ENCODE measurements around the gene PEAK1.
"Not testable (repeated sequence)": the region's sequence is repeated elsewhere in the genome, so short reads cannot be mapped to it uniquely, and the experiment has no call there.

Gene PEAK1

GRCh38 chr15:77184352-77184751 lies 235.6 kb downstream of the PEAK1 start:
- not testable (repeated sequence) for H3K56ac ChIP-seq (ENCODE audit: low read length); H3K9ac ChIP-seq (ENCODE audit: low read length); H3K27me3 ChIP-seq (ENCODE audit: insufficient read depth, low read length, poor library complexity); DNase-seq; H2BK120ac ChIP-seq (ENCODE audit: low read depth, low read length); H3K4ac ChIP-seq (ENCODE audit: low read depth, low read length); H2BK5ac ChIP-seq (ENCODE audit: low read length); H4K5ac ChIP-seq (ENCODE audit: low read length); H2AK5ac ChIP-seq (ENCODE audit: low read length); H3K79me2 ChIP-seq (ENCODE audit: control insufficient read depth, insufficient read depth, low read length); H3K36me3 ChIP-seq (ENCODE audit: control insufficient read depth, insufficient read depth, low read length); H3K4me2 ChIP-seq (ENCODE audit: low read length); H3K4me1 ChIP-seq (ENCODE audit: control insufficient read depth, low read depth, low read length); H3K4me3 ChIP-seq (ENCODE audit: low read length); H2BK15ac ChIP-seq (replicated peaks; ENCODE audit: low read depth); H3K18ac ChIP-seq (ENCODE audit: low read length); H3K79me1 ChIP-seq (ENCODE audit: low read length); H3K27ac ChIP-seq (ENCODE audit: low read depth, low read length); H4K8ac ChIP-seq (ENCODE audit: low read depth, low read length); H3K23ac ChIP-seq (ENCODE audit: low read length)
- WGBS (ENCODE audit: extremely low coverage, insufficient coverage, low lambda C conversion rate) = no CpG with 5 or more reads among the region's 4 CpGs

- Histone ChIP-seq H3K23ac (ENCODE audit: low read length) (no peak overlapping the region), H2AK5ac (ENCODE audit: low read length) (no peak overlapping the region), H3K18ac (ENCODE audit: low read length) (no peak overlapping the region), H3K4me3 (ENCODE audit: low read length) (no peak overlapping the region), H2BK120ac (ENCODE audit: low read depth, low read length) (no peak overlapping the region), H3K36me3 (ENCODE audit: control insufficient read depth, insufficient read depth, low read length) (no peaks in the 10 kb centered on the region), H3K4me2 (ENCODE audit: low read length) (no peak overlapping the region), H3K9ac (ENCODE audit: low read length) (no peak overlapping the region), H2BK15ac (replicated peaks; ENCODE audit: low read depth) (no peak overlapping the region), H3K27ac (ENCODE audit: low read depth, low read length) (no peak overlapping the region), H4K5ac (ENCODE audit: low read length) (no peak overlapping the region), H3K27me3 (ENCODE audit: insufficient read depth, low read length, poor library complexity) (no peaks in the 10 kb centered on the region), H3K4ac (ENCODE audit: low read depth, low read length) (no peak overlapping the region), H3K79me1 (ENCODE audit: low read length) (no peaks in the 10 kb centered on the region), H2BK5ac (ENCODE audit: low read length) (no peak overlapping the region), H3K79me2 (ENCODE audit: control insufficient read depth, insufficient read depth, low read length) (no peaks in the 10 kb centered on the region), H3K4me1 (ENCODE audit: control insufficient read depth, low read depth, low read length) (no peaks in the 10 kb centered on the region), H4K8ac (ENCODE audit: low read depth, low read length) (no peak overlapping the region), H3K56ac (ENCODE audit: low read length) (no peak overlapping the region)
- WGBS (ENCODE audit: extremely low coverage, insufficient coverage, low lambda C conversion rate) = no CpG with 5 or more reads among the region's 3 CpGs
- no peak for DNase-seq
These were observed 236.8 kb downstream of the PEAK1 start for GRCh38 chr15:77183066-77183465.

- no peak overlapping the region for H3K27ac ChIP-seq (ENCODE audit: low read depth, low read length)
- H2AK5ac ChIP-seq (ENCODE audit: low read length) = no peak overlapping the region
- no peaks in the 10 kb centered on the region for H3K79me1 ChIP-seq (ENCODE audit: low read length)
- no peak overlapping the region for H2BK120ac ChIP-seq (ENCODE audit: low read depth, low read length)
- no peak overlapping the region for H3K23ac ChIP-seq (ENCODE audit: low read length)
- H3K4ac ChIP-seq (ENCODE audit: low read depth, low read length) = no peak overlapping the region
- H3K9ac ChIP-seq (ENCODE audit: low read length) = no peak overlapping the region
- DNase-seq = no peak
- H3K18ac ChIP-seq (ENCODE audit: low read length) = no peak overlapping the region
- H3K4me3 ChIP-seq (ENCODE audit: low read length) = no peak overlapping the region
- no peak overlapping the region for H4K8ac ChIP-seq (ENCODE audit: low read depth, low read length)
- no CpG with 5 or more reads among the region's 5 CpGs for WGBS (ENCODE audit: extremely low coverage, insufficient coverage, low lambda C conversion rate)
- H2BK5ac ChIP-seq (ENCODE audit: low read length) = no peak overlapping the region
- no peaks in the 10 kb centered on the region for H3K27me3 ChIP-seq (ENCODE audit: insufficient read depth, low read length, poor library complexity)
- H3K4me1 ChIP-seq (ENCODE audit: control insufficient read depth, low read depth, low read length) = no peaks in the 10 kb centered on the region
- H2BK15ac ChIP-seq (replicated peaks; ENCODE audit: low read depth) = no peak overlapping the region
- no peaks in the 10 kb centered on the region for H3K36me3 ChIP-seq (ENCODE audit: control insufficient read depth, insufficient read depth, low read length)
- no peak overlapping the region for H4K5ac ChIP-seq (ENCODE audit: low read length)
- H3K56ac ChIP-seq (ENCODE audit: low read length) = no peak overlapping the region
- H3K79me2 ChIP-seq (ENCODE audit: control insufficient read depth, insufficient read depth, low read length) = no peaks in the 10 kb centered on the region
- no peak overlapping the region for H3K4me2 ChIP-seq (ENCODE audit: low read length)
These were observed 238.4 kb downstream of the PEAK1 start for GRCh38 chr15:77181305-77182074.

- H4K5ac ChIP-seq (ENCODE audit: low read length) = no peak overlapping the region
- WGBS (ENCODE audit: extremely low coverage, insufficient coverage, low lambda C conversion rate) = no CpG with 5 or more reads among the region's 5 CpGs
- no peak overlapping the region for H3K27ac ChIP-seq (ENCODE audit: low read depth, low read length)
- no peaks in the 10 kb centered on the region for H3K36me3 ChIP-seq (ENCODE audit: control insufficient read depth, insufficient read depth, low read length)
- H3K18ac ChIP-seq (ENCODE audit: low read length) = no peak overlapping the region
- H3K4ac ChIP-seq (ENCODE audit: low read depth, low read length) = no peak overlapping the region
- H2BK15ac ChIP-seq (replicated peaks; ENCODE audit: low read depth) = no peak overlapping the region
- no peaks in the 10 kb centered on the region for H3K79me1 ChIP-seq (ENCODE audit: low read length)
- H3K56ac ChIP-seq (ENCODE audit: low read length) = no peak overlapping the region
- H3K4me1 ChIP-seq (ENCODE audit: control insufficient read depth, low read depth, low read length) = no peaks in the 10 kb centered on the region
- H2BK5ac ChIP-seq (ENCODE audit: low read length) = no peak overlapping the region
- no peak overlapping the region for H3K23ac ChIP-seq (ENCODE audit: low read length)
- H2BK120ac ChIP-seq (ENCODE audit: low read depth, low read length) = no peak overlapping the region
- no peak for DNase-seq
- no peaks in the 10 kb centered on the region for H3K79me2 ChIP-seq (ENCODE audit: control insufficient read depth, insufficient read depth, low read length)
- H3K27me3 ChIP-seq (ENCODE audit: insufficient read depth, low read length, poor library complexity) = no peaks in the 10 kb centered on the region
- no peak overlapping the region for H3K9ac ChIP-seq (ENCODE audit: low read length)
- H3K4me3 ChIP-seq (ENCODE audit: low read length) = no peak overlapping the region
- H4K8ac ChIP-seq (ENCODE audit: low read depth, low read length) = no peak overlapping the region
- H3K4me2 ChIP-seq (ENCODE audit: low read length) = no peak overlapping the region
- no peak overlapping the region for H2AK5ac ChIP-seq (ENCODE audit: low read length)
These were observed 239.1 kb downstream of the PEAK1 start for GRCh38 chr15:77180757-77181156.

GRCh38 chr15:77180270-77180669 lies 239.6 kb downstream of the PEAK1 start:
- Histone ChIP-seq H3K23ac (ENCODE audit: low read length) (no peak overlapping the region), H3K4me2 (ENCODE audit: low read length) (no peak overlapping the region), H3K27me3 (ENCODE audit: insufficient read depth, low read length, poor library complexity) (no peaks in the 10 kb centered on the region), H3K4me3 (ENCODE audit: low read length) (no peak overlapping the region), H3K79me2 (ENCODE audit: control insufficient read depth, insufficient read depth, low read length) (no peaks in the 10 kb centered on the region), H3K27ac (ENCODE audit: low read depth, low read length) (no peak overlapping the region), H3K4ac (ENCODE audit: low read depth, low read length) (no peak overlapping the region), H2BK5ac (ENCODE audit: low read length) (no peak overlapping the region), H3K9ac (ENCODE audit: low read length) (no peak overlapping the region), H2BK15ac (replicated peaks; ENCODE audit: low read depth) (no peak overlapping the region), H3K56ac (ENCODE audit: low read length) (no peak overlapping the region), H3K36me3 (ENCODE audit: control insufficient read depth, insufficient read depth, low read length) (no peaks in the 10 kb centered on the region), H4K5ac (ENCODE audit: low read length) (no peak overlapping the region), H3K4me1 (ENCODE audit: control insufficient read depth, low read depth, low read length) (no peaks in the 10 kb centered on the region), H3K18ac (ENCODE audit: low read length) (no peak overlapping the region), H2BK120ac (ENCODE audit: low read depth, low read length) (no peak overlapping the region), H2AK5ac (ENCODE audit: low read length) (no peak overlapping the region), H3K79me1 (ENCODE audit: low read length) (no peaks in the 10 kb centered on the region), H4K8ac (ENCODE audit: low read depth, low read length) (no peak overlapping the region)
- DNase-seq = no peak
- WGBS (ENCODE audit: extremely low coverage, insufficient coverage, low lambda C conversion rate) = no CpG with 5 or more reads among the region's 6 CpGs

- no peak overlapping the region for H3K27ac ChIP-seq (ENCODE audit: low read depth, low read length)
- H3K9ac ChIP-seq (ENCODE audit: low read length) = no peak overlapping the region
- H3K23ac ChIP-seq (ENCODE audit: low read length) = no peak overlapping the region
- H4K8ac ChIP-seq (ENCODE audit: low read depth, low read length) = no peak overlapping the region
- H2AK5ac ChIP-seq (ENCODE audit: low read length) = no peak overlapping the region
- H3K4me1 ChIP-seq (ENCODE audit: control insufficient read depth, low read depth, low read length) = no peaks in the 10 kb centered on the region
- H3K4me3 ChIP-seq (ENCODE audit: low read length) = no peak overlapping the region
- H3K4me2 ChIP-seq (ENCODE audit: low read length) = no peak overlapping the region
- no peak overlapping the region for H3K56ac ChIP-seq (ENCODE audit: low read length)
- H3K18ac ChIP-seq (ENCODE audit: low read length) = no peak overlapping the region
- no peak overlapping the region for H3K4ac ChIP-seq (ENCODE audit: low read depth, low read length)
- no peaks in the 10 kb centered on the region for H3K79me2 ChIP-seq (ENCODE audit: control insufficient read depth, insufficient read depth, low read length)
- H4K5ac ChIP-seq (ENCODE audit: low read length) = no peak overlapping the region
- H2BK120ac ChIP-seq (ENCODE audit: low read depth, low read length) = no peak overlapping the region
- no peak overlapping the region for H2BK5ac ChIP-seq (ENCODE audit: low read length)
- no peak for DNase-seq
- no peaks in the 10 kb centered on the region for H3K79me1 ChIP-seq (ENCODE audit: low read length)
- H3K36me3 ChIP-seq (ENCODE audit: control insufficient read depth, insufficient read depth, low read length) = no peaks in the 10 kb centered on the region
- no peak overlapping the region for H2BK15ac ChIP-seq (replicated peaks; ENCODE audit: low read depth)
- H3K27me3 ChIP-seq (ENCODE audit: insufficient read depth, low read length, poor library complexity) = no peaks in the 10 kb centered on the region
These were observed 240.3 kb downstream of the PEAK1 start for GRCh38 chr15:77179541-77179998.

All from mesendoderm (in vitro differentiated cells).